ENCODE measurements around the gene FSTL3. TPM values are rescaled to one million over a fixed set of nuclear protein-coding genes. Genes with fewer than 3 reads are reported as not detected.

Gene FSTL3
- total RNA-seq, 1 experiment from 2014 or later, result 6.0 TPM

- CTCF ChIA-PET, result no interaction called here
Observed at GRCh38 chr19:648904-649801, 27.0 kb upstream of the FSTL3 start.

DNA sequence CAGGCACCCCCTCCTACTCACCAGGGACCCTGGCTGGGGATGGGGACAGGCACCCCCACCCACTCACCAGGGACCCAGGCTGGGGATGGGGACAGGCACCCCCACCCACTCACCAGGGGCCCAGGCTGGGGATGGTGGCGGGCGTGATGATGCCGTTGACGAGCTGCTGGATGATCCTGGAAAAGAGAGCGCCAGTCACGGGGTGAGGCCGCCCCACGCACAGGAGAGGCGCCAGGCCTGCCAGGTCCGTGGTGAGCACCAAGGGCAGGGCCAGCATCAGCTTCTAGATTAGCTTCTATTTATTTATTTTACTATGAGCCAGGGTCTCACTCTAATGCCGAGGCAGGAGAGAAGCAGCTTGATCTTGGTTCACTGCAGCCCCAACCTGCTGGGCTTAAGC is 26.1 kb upstream of the FSTL3 start:
- no peak overlapping the region for H3K4me3 ChIP-seq (ENCODE audit: low read depth, low read length, poor library complexity, severe bottlenecking)
- no peak overlapping the region for H3K27ac ChIP-seq (ENCODE audit: low read depth, low read length, poor library complexity, severe bottlenecking)
- DNase-seq (ENCODE audit: low spot score), result no peak
- H3K9me3 ChIP-seq (ENCODE audit: low read depth, low read length, poor library complexity, severe bottlenecking), result no peaks in the 10 kb centered on the region
- ChIA-PET CTCF (no interaction called here), POLR2A (ENCODE audit: low non-redundant PET) (no interaction called here)
- peaks cover 82% of the 10 kb centered on the region for H3K36me3 ChIP-seq (ENCODE audit: insufficient read depth, low read length, poor library complexity, severe bottlenecking)
- intact Hi-C loops (cut with micrococcal nuclease; ENCODE audit: unreplicated experiment), result no loop called here
- H3K27me3 ChIP-seq (replicated peaks; ENCODE audit: insufficient read depth, low read depth, low read length, poor library complexity), result no peaks in the 10 kb centered on the region
- BruUV-seq (replicated peaks), result no TSS peak
- TF ChIP-seq EZH2 (IDR thresholded peaks at IDR 0.05; ENCODE audit: borderline replicate concordance, low read depth, low read length, poor library complexity, severe bottlenecking), result no peak
- no peak for TF ChIP-seq CTCF (conservative IDR thresholded peaks at IDR 0.05; ENCODE audit: low read depth, low read length)
- H3K4me1 ChIP-seq (ENCODE audit: insufficient read depth, low read length, poor library complexity, severe bottlenecking), result no peaks in the 10 kb centered on the region

More at GRCh38 chr19:648904-649801, 27.0 kb upstream of the FSTL3 start:
- BruUV-seq (replicated peaks), result no TSS peak
- intact Hi-C loops (cut with micrococcal nuclease; ENCODE audit: unreplicated experiment), result no loop called here
- POLR2A ChIA-PET (ENCODE audit: low non-redundant PET), result interaction anchor here (0.5 kb wide), 1 partner anchor 104 kb away, joined by 5 read pairs; no protein-coding TSS in a partner anchor
- no peak for DNase-seq (ENCODE audit: low spot score)
- no peak for TF ChIP-seq EZH2 (IDR thresholded peaks at IDR 0.05; ENCODE audit: borderline replicate concordance, low read depth, low read length, poor library complexity, severe bottlenecking)
- TF ChIP-seq CTCF (conservative IDR thresholded peaks at IDR 0.05; ENCODE audit: low read depth, low read length), result no peak
- no peak overlapping the region for H3K27ac ChIP-seq (ENCODE audit: low read depth, low read length, poor library complexity, severe bottlenecking)
- peaks cover 78% of the 10 kb centered on the region for H3K36me3 ChIP-seq (ENCODE audit: insufficient read depth, low read length, poor library complexity, severe bottlenecking)
- H3K27me3 ChIP-seq (replicated peaks; ENCODE audit: insufficient read depth, low read depth, low read length, poor library complexity), result no peaks in the 10 kb centered on the region
- H3K9me3 ChIP-seq (ENCODE audit: low read depth, low read length, poor library complexity, severe bottlenecking), result no peaks in the 10 kb centered on the region
- no peak overlapping the region for H3K4me3 ChIP-seq (ENCODE audit: low read depth, low read length, poor library complexity, severe bottlenecking)
- no peaks in the 10 kb centered on the region for H3K4me1 ChIP-seq (ENCODE audit: insufficient read depth, low read length, poor library complexity, severe bottlenecking)

DNA sequence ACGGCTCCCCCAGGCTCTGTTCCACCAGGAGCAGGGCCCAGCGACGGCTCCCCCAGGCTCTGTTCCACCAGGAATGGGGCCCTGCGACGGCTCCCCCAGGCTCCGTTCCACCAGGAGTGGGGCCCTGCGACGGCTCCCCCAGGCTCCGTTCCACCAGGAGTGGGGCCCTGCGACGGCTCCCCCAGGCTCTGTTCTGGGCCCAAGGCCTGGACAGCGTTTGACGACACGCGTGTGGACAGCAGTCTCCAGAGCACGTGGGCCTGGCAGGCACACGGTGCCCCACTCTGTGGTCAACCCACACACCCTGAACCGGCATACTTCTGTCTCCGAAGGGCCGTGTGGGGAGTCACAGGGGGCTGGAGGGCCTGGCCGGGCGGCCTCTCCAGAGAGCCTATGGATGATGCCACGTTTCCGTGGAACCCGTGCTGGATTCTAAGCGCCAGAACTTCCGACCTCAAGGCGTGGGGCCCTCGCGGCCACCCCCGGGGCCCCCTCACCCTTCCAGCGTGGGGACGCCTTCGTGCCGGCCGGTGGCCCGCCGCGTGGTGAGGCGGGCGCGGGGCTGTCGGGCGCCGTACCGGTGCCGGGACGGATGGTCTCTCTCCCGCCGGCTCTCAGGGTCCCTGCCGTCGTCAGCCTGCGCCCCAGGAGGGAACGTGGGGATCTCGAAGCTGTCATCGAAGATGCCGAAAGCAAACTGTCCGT is 24.9 kb upstream of the FSTL3 start:
- no peak overlapping the region for H3K27ac ChIP-seq (ENCODE audit: low read depth, low read length, poor library complexity, severe bottlenecking)
- H3K9me3 ChIP-seq (ENCODE audit: low read depth, low read length, poor library complexity, severe bottlenecking), result no peaks in the 10 kb centered on the region
- DNase-seq (ENCODE audit: low spot score), result no peak
- intact Hi-C loops (cut with micrococcal nuclease; ENCODE audit: unreplicated experiment), result no loop called here
- no peaks in the 10 kb centered on the region for H3K27me3 ChIP-seq (replicated peaks; ENCODE audit: insufficient read depth, low read depth, low read length, poor library complexity)
- ChIA-PET CTCF (no interaction called here), POLR2A (ENCODE audit: low non-redundant PET) (no interaction called here)
- H3K36me3 ChIP-seq (ENCODE audit: insufficient read depth, low read length, poor library complexity, severe bottlenecking), result peaks cover 72% of the 10 kb centered on the region
- TF ChIP-seq EZH2 (IDR thresholded peaks at IDR 0.05; ENCODE audit: borderline replicate concordance, low read depth, low read length, poor library complexity, severe bottlenecking) (no peak), CTCF (conservative IDR thresholded peaks at IDR 0.05; ENCODE audit: low read depth, low read length) (no peak)
- H3K4me1 ChIP-seq (ENCODE audit: insufficient read depth, low read length, poor library complexity, severe bottlenecking), result no peaks in the 10 kb centered on the region
- BruUV-seq (replicated peaks), result no TSS peak
- H3K4me3 ChIP-seq (ENCODE audit: low read depth, low read length, poor library complexity, severe bottlenecking), result no peak overlapping the region

Data from A673 (cell line).